NCI-H526 treated with DMSO at 0.1 percent for 48 hours (cell line): ENCODE results near the gene ANKRD33B.

Experiments
- DNase-seq: peaks from one replicate; lab custom pipeline; 2025; lab: John Stamatoyannopoulos, UW

Gene ANKRD33B

DNA sequence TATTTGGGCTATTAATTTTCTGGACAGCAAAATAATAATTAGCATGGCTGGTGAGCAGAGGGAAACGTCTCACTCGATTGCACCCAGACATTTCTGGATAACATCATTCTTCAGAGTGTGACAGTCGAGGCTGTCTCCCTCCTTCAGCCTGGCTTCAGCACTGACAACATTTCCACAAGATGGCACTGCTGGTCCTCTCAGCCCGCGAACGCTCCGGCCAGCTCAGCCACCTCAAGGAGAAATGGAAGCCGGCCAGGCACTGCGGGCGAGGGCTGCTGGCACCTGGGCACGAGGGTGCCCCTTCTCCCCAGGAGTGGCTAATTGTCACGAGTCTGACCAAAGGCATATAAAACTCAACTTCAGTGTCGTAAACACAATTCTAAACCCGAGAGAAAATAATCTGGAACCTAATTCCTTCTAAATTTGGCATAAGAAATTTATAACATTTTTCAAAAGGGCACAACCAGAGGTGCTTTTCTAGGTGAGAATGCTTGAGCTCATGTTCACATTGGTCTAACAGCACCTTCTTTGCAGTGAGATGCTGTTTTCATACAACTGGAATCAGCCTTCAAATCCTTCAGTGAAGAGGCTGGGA lies 131.3 kb downstream of the ANKRD33B start:
- DNase-seq = peak; percentile 26

DNA sequence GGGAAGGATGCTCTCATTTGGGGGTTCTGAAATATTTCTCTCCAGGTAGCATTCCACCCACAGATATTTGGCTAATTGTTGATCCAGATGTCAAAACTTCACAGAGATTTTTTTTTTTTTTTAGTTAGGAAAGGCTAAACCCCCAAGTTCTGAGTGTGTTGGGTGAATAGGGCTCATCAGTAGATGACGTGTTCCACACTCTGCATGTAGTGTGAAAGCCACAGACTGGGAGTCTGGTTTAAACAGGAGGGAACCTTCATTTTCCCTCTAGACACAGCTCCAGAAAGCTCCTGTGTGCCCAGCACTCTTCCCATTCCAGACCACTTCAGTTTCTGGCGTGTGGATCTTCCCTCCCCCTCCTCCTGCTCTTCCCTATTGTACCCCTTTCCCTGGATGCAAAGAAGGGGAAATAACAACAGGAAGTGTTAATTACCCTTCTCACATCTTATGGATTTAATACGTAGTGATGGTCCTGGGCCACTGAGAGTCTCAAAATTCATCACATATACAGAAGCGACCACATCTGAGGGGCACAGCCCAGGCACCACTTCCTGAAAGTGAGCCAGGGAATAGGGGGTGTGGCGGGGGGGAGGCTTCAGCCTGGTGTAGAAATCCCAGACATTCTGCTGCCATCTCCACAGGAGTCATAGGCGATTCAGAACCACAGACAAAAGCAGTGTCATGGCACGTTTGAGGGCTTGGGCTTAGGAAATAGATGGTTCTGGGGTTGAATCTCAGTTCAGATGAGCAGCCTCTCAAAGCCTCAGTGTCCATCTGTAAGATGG lies 132.1 kb downstream of the ANKRD33B start:
- no peak for DNase-seq

DNA sequence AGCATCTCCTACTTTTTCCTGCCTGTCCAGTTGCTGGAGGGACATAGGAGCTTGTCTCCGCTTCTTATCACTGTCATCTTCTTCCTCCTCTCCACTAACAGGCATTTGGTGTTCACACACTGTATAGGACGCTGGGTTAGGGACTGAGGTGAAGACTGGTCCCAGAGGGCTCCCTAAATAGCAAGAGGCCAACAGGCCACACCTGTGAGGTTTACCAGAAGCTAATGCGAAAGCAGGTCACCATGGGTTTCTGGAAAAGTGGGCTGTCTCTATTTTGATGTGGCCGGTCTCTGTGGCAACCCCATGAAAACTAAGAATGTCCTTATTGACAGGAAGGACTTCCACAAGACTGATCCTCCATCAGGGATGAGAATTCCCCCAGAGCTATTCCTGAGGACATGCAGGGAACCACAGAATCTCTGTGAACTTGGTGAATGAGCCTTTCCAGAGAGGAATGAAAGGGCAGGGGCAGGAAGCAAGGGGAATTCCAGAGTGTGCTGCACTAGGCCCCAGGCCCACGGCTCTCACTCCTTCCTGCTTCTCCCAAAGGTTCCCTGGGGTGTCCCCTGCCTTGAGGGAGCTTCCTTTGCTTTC lies 135.5 kb downstream of the ANKRD33B start:
- DNase-seq = no peak

DNA sequence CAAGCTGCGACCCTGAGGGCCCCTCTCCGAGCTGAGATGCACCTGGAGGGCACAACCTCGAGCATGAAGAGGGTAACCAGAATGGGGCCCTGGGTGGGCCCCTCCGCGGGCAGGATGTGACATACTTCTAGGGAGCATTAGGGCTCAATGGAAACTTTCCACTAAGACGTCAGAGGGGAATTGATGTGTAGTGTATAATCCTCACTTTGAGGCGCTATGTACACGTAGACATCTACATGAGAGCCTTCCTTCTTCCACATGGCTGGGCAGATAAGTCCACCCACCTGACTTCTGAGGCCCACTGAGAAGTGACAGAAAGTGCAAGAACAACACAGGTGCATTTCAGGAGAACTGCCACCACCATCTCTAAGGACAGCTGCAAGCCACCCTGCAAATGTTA lies 136.1 kb downstream of the ANKRD33B start:
- peak; percentile 8 for DNase-seq

DNA sequence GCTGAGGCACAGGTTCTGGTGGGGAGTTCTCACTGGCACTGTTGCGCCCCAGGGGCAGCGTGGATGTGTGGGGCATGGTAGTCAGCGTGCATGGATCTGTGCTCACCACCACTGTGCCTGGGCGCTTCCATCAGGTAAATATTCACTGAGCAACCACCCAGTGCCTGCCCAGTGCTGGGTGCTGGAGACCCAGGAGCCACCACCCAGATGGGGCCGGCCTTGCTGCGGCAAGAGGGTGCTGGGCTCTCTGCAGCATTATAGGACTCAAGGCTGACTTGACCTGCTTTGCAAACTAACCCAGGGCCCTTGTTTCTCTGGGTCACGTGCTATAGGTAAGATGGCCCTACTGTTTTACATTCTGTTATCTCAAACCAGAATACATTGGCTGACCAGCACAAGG lies 136.6 kb downstream of the ANKRD33B start:
- DNase-seq = no peak

DNA sequence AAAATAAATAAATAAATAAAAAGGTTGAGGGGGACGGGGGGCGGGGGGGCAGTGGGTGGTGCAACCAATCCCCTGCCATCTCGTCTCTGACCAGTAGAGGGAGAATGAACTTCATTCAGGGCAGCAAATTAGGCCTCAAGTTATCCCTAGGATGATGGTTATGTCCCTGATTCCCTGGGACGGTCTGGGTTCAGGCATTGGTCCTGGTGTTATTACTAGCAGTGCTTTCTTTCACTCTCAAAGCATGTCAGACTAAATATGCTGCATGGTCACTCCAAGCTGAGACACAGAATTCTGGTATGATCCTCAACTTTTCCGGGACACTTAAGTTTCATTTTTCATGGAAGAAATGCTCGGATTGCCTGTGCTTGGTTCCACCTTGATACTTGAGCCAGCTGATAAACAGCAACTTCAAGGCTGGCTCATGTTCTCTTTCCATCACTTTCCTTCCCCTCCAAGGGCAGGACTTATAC lies 137.7 kb downstream of the ANKRD33B start:
- DNase-seq = peak; percentile 6

DNA sequence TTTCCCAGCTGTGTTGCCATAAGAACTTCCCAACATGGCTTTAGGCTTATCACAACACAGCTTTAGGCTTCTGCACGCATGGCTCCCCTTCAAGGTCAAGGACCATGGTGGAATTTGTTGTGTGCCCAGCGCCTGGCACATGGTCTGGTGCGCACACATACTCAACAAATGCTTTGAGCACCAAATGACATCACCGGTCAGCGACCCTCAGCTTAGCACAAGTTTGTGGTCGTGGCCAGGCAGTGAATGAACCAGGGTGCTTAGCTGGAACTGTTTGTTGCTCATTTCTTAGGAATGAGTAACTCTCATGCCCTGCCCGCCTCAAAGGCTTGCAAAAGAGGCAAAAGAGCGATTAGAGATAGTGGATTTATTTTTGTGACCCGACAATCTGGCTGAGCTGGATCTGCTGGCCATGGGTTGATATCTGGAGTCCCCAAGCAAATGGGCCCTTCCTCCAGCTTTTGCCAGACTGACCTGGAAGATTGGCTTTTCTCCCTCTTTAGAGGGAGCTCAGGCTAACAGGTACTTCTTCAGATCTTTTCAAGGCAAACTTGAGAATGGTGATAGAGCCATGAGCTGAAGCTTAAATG lies 138.3 kb downstream of the ANKRD33B start:
- DNase-seq = no peak

DNA sequence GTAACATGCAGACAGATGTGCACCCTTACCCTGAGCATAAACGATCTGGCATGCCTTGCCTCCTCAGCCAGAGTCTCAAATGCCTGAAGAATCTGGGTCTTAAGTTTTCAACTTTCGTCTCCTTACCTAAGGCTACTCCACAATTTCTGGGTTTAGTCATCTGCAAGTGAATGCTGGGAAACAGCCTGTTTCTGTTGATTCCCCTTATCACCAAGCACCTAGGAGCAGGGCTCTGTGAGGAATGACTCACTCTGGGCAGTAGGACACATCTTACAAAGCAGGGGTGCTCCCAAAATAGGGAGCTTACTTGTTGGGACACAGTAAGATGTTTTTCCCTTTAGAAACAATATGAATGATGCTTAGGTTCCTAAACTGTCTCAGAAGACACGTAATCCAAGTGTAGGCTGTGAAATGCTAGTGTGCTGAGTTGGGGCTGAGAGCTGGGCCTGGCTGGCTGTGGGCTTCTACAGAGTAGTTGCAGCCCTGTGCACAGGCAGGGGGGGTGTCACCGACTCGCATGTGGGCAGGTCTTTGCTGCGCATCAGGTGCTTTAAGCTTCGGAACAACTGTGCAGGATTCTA lies 139.1 kb downstream of the ANKRD33B start:
- no peak for DNase-seq

DNA sequence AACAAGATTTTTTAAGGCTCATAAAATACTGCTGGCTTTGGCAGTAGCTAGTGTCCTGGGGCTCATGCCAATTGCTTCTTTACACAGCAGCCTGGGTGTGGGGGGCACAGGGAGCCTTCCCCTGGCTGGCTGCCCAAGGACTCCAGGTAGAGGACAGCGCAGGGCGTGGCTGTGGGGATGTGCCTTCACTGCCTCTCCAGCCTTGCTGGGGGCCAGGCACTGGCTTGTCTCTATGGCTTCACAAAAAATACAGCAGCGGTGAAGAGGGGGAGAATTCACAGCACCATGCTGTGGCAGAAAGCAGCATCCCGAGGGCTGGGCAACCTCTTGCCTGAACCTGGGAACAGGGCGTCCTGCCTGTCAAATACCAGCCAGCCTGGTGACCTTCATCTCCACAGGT lies 139.8 kb downstream of the ANKRD33B start:
- DNase-seq = no peak

DNA sequence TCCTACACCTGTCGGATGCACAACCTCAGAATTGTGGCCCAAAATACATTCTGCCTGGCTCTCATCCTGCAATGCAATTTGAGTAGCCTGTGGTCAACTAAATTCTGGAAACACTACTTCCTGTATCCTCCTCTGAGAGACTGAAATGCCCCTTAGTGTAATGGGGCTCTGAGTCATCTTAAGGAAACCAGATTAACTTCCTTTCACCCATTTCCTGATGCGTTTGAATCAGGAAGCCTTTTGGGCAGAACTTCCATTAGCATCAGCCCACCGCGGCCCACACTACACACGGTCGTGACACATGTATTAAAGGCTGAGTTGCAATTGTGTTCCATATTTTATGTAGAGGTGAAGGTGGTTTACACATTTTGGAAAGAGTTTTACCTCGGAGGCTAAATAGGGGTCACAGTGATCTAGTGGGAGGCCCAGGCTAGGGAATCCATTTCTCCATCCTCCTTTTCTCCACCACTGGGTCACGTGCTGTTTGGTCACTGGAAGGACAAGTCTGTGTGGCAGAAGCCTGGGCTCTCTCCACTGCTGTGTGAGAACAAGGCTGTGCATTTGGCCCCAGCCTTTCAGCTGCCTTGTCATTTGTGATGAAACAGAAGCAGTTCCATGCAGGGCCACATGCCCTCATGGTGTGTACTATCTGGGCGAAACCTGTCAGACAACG lies 141.2 kb downstream of the ANKRD33B start:
- no peak for DNase-seq

DNA sequence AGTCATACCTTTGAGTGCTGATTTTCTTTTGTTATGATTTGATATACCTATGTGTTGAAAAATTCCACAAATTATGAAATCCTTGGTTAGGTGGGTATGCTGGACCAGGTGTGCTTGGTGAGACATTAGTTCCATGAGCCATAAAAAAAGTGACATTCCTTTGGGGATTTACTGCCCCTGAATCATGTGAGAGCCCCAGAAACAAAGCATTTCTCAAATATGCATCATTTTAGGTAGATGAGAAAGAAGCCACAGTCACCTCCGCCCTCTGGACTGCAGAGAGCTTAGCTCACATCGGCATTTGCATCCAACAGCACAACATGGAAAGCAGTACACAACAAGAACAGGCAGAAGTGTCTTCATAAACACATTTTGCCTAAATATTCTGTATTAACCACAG lies 141.9 kb downstream of the ANKRD33B start:
- DNase-seq = no peak

DNA sequence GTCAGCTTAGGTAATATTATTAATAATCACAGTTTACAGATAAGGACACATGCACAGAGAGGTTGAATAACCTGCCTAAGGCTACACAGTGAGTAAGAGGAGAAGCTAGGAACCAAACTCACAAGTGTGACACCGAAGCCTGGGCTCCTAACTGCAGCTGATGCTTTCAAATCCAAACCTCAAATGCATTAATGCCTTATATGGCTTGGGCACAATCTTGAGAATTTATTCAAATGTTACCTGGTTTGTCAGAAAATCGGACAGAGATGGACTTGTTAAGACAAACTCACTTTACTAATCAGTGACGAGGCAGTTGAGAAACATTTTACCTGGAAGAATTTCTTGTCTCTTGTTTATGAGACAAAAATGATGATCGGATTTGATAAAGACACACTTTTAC lies 142.5 kb downstream of the ANKRD33B start:
- no peak for DNase-seq
